ENCODE data around the gene GPR3. TPM values are rescaled to one million over a fixed set of nuclear protein-coding genes. Genes with fewer than 3 reads are reported as not detected.
A peak's percentile ranks its signal among the peaks of the same experiment; 100 is the strongest.

GPR3 gene
- total and polyA plus RNA-seq, 10 of the 15 experiments (the other 5 are each of a cell fraction or from before 2014, with no cell fraction given), result 0.33 to 1.4 (median 0.63) TPM; not detected in 3

DNA sequence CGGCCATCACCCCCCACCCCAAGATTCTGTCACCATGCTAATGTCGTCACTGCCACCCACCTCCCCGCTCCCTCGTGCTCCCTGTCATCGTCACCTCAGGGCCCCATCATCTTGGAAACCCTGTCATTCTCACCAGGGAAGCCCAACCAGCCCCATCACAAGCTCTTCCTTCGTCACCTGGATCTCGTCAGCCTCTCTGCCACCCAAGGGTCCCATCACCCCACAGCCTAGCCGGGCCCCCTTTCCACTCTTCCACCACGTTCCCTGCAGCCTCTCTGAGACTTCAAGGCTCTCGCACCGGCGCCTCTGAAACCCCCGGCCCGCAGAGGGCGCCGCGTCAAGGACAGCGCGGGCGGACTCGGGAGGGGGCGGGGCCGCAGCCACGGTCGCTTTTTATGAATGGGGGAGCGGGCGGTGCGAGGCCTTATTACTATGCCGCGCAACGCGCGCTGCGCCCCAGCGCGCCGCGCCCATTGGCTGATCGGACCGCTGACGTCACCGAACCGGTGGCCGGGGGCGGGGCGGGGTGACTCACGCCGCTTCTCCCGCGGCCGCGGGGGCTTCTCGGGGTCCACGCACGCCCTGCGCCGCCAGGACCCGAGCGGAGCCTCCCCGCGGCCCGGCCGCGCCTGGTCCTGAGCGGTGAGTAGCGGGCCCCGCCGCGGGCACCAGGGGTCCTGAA, at the start of gene GPR3 (continued):
- TF ChIP-seq, protein P1, sequence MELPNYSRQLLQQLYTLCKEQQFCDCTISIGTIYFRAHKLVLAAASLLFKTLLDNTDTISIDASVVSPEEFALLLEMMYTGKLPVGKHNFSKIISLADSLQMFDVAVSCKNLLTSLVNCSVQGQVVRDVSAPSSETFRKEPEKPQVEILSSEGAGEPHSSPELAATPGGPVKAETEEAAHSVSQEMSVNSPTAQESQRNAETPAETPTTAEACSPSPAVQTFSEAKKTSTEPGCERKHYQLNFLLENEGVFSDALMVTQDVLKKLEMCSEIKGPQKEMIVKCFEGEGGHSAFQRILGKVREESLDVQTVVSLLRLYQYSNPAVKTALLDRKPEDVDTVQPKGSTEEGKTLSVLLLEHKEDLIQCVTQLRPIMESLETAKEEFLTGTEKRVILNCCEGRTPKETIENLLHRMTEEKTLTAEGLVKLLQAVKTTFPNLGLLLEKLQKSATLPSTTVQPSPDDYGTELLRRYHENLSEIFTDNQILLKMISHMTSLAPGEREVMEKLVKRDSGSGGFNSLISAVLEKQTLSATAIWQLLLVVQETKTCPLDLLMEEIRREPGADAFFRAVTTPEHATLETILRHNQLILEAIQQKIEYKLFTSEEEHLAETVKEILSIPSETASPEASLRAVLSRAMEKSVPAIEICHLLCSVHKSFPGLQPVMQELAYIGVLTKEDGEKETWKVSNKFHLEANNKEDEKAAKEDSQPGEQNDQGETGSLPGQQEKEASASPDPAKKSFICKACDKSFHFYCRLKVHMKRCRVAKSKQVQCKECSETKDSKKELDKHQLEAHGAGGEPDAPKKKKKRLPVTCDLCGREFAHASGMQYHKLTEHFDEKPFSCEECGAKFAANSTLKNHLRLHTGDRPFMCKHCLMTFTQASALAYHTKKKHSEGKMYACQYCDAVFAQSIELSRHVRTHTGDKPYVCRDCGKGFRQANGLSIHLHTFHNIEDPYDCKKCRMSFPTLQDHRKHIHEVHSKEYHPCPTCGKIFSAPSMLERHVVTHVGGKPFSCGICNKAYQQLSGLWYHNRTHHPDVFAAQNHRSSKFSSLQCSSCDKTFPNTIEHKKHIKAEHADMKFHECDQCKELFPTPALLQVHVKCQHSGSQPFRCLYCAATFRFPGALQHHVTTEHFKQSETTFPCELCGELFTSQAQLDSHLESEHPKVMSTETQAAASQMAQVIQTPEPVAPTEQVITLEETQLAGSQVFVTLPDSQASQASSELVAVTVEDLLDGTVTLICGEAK (IDR thresholded peaks at IDR 0.05; ENCODE audit: borderline replicate concordance), result no peak
- TF ChIP-seq, protein P2, sequence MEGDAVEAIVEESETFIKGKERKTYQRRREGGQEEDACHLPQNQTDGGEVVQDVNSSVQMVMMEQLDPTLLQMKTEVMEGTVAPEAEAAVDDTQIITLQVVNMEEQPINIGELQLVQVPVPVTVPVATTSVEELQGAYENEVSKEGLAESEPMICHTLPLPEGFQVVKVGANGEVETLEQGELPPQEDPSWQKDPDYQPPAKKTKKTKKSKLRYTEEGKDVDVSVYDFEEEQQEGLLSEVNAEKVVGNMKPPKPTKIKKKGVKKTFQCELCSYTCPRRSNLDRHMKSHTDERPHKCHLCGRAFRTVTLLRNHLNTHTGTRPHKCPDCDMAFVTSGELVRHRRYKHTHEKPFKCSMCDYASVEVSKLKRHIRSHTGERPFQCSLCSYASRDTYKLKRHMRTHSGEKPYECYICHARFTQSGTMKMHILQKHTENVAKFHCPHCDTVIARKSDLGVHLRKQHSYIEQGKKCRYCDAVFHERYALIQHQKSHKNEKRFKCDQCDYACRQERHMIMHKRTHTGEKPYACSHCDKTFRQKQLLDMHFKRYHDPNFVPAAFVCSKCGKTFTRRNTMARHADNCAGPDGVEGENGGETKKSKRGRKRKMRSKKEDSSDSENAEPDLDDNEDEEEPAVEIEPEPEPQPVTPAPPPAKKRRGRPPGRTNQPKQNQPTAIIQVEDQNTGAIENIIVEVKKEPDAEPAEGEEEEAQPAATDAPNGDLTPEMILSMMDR (IDR thresholded peaks at IDR 0.05 in 2 of 3, conservative IDR thresholded peaks at IDR 0.05 in 1 of 3; ENCODE audit: control insufficient read depth in 2 of 3, extremely low read depth in 1 of 3, insufficient read depth in 1 of 3, low read depth in 3 of 3, low read length in 3 of 3), result peak; percentile 47 to 61 (median 52)
- TF ChIP-seq CHD4 (IDR thresholded peaks at IDR 0.05) (no peak), E2F4 (IDR thresholded peaks at IDR 0.05; ENCODE audit: low read depth, low read length) (no peak), TCF7 (IDR thresholded peaks at IDR 0.05; ENCODE audit: borderline replicate concordance) (no peak), RFX5 (IDR thresholded peaks at IDR 0.05; ENCODE audit: low read depth, low read length) (peak; percentile 82; the same call in 1 of the 2 replicates), RCOR1 (conservative IDR thresholded peaks at IDR 0.05; ENCODE audit: low read depth, low read length) (no peak), SPI1 (IDR thresholded peaks at IDR 0.05; ENCODE audit: borderline replicate concordance, insufficient read depth, low read depth, low read length) (no peak), ZNF207 (IDR thresholded peaks at IDR 0.05; ENCODE audit: borderline replicate concordance) (0 out of 2 replicates have a peak, but pooled peaks have one; percentile 39), KAT2A (conservative IDR thresholded peaks at IDR 0.05; ENCODE audit: control insufficient read depth, low read depth, low read length) (no peak), FOS (IDR thresholded peaks at IDR 0.05; ENCODE audit: borderline replicate concordance, extremely low read depth, insufficient read length) (no peak)
- TF ChIP-seq, protein P3, sequence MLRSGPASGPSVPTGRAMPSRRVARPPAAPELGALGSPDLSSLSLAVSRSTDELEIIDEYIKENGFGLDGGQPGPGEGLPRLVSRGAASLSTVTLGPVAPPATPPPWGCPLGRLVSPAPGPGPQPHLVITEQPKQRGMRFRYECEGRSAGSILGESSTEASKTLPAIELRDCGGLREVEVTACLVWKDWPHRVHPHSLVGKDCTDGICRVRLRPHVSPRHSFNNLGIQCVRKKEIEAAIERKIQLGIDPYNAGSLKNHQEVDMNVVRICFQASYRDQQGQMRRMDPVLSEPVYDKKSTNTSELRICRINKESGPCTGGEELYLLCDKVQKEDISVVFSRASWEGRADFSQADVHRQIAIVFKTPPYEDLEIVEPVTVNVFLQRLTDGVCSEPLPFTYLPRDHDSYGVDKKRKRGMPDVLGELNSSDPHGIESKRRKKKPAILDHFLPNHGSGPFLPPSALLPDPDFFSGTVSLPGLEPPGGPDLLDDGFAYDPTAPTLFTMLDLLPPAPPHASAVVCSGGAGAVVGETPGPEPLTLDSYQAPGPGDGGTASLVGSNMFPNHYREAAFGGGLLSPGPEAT (IDR thresholded peaks at IDR 0.05; ENCODE audit: low read depth), result no peak
- TF ChIP-seq, protein P4, sequence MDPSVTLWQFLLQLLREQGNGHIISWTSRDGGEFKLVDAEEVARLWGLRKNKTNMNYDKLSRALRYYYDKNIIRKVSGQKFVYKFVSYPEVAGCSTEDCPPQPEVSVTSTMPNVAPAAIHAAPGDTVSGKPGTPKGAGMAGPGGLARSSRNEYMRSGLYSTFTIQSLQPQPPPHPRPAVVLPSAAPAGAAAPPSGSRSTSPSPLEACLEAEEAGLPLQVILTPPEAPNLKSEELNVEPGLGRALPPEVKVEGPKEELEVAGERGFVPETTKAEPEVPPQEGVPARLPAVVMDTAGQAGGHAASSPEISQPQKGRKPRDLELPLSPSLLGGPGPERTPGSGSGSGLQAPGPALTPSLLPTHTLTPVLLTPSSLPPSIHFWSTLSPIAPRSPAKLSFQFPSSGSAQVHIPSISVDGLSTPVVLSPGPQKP (IDR thresholded peaks at IDR 0.05; ENCODE audit: low read depth, low read length), result no peak
- TF ChIP-seq, protein P5, sequence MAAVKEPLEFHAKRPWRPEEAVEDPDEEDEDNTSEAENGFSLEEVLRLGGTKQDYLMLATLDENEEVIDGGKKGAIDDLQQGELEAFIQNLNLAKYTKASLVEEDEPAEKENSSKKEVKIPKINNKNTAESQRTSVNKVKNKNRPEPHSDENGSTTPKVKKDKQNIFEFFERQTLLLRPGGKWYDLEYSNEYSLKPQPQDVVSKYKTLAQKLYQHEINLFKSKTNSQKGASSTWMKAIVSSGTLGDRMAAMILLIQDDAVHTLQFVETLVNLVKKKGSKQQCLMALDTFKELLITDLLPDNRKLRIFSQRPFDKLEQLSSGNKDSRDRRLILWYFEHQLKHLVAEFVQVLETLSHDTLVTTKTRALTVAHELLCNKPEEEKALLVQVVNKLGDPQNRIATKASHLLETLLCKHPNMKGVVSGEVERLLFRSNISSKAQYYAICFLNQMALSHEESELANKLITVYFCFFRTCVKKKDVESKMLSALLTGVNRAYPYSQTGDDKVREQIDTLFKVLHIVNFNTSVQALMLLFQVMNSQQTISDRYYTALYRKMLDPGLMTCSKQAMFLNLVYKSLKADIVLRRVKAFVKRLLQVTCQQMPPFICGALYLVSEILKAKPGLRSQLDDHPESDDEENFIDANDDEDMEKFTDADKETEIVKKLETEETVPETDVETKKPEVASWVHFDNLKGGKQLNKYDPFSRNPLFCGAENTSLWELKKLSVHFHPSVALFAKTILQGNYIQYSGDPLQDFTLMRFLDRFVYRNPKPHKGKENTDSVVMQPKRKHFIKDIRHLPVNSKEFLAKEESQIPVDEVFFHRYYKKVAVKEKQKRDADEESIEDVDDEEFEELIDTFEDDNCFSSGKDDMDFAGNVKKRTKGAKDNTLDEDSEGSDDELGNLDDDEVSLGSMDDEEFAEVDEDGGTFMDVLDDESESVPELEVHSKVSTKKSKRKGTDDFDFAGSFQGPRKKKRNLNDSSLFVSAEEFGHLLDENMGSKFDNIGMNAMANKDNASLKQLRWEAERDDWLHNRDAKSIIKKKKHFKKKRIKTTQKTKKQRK (IDR thresholded peaks at IDR 0.05; ENCODE audit: low read depth, low read length), result no peak
